PFSK-1 (cell line): ENCODE results near the gene NFIB.

ENCODE experiments used
- FOXP2 ChIP-seq: optimal IDR thresholded peaks from 2 replicates; pipeline ENCODE3; 2011; ENCODE audit warnings: borderline replicate concordance, control low read depth, inconsistent platforms; ENCODE audit not compliant: insufficient read depth; ENCODE audit errors: extremely low read length, extremely low read depth
- POLR2AphosphoS5 ChIP-seq: IDR thresholded peaks from 2 replicates; pipeline ENCODE4 v1.6.1; 2012; ENCODE audit warnings: low read depth, mild to moderate bottlenecking, control low read depth, low read length, moderate library complexity
- REST ChIP-seq, 2 experiments: IDR thresholded peaks; 2 replicates each; pipeline versions ENCODE4 v1.6.1 to v1.8.0; 2011 to 2012; ENCODE audit warnings: low read depth in 2 of 2, low read length in 2 of 2, control low read depth in 1 of 2, inconsistent platforms in 1 of 2, mild to moderate bottlenecking in 1 of 2, moderate library complexity in 1 of 2; ENCODE audit not compliant: insufficient read depth in 1 of 2
- SIN3A ChIP-seq: IDR thresholded peaks from 2 replicates; pipeline ENCODE4 v1.6.1; 2012; ENCODE audit warnings: mild to moderate bottlenecking, low read length, moderate library complexity, borderline replicate concordance; ENCODE audit not compliant: insufficient read depth
- TAF1 ChIP-seq: IDR thresholded peaks from 2 replicates; pipeline ENCODE4 v1.6.1; 2012; ENCODE audit warnings: low read length, control low read depth, borderline replicate concordance; ENCODE audit not compliant: insufficient read depth

- TF ChIP-seq POLR2AphosphoS5 (no peak), TAF1 (no peak), REST (IDR thresholded peaks at IDR 0.05; ENCODE audit: insufficient read depth in 1 of 2, low read depth in 2 of 2, low read length in 2 of 2) (no peak), SIN3A (no peak), FOXP2 (no peak)
Measured at GRCh38 chr9:14058325-14058688, 255.6 kb downstream of the NFIB start.
